Kidney (tissue), 14 donors: ENCODE data around the gene PSMA6. TPM values are rescaled to one million over a fixed set of nuclear protein-coding genes. Genes with fewer than 3 reads are reported as not detected.
A peak's percentile ranks its signal among the peaks of the same experiment; 100 is the strongest.
"Not testable (repeated sequence)": the region's sequence is repeated elsewhere in the genome, so short reads cannot be mapped to it uniquely, and the experiment has no call there.

Experiments
- DNase-seq, 5 donors: peaks; one replicate each; pipeline ENCODE4 v3.0.0-alpha.2; 2013 to 2020
- FAIRE-seq: peaks from 2 replicates; lab custom pipeline; 2012; peaks lifted over from hg19 to GRCh38; lab: Jason Lieb, UNC
- H3K27ac ChIP-seq, 2 donors: one replicate each; pipeline ENCODE4 v1.7.0; 2013; ENCODE audit warnings: low read depth in 2 of 2, low read length in 2 of 2, inconsistent platforms in 1 of 2
- H3K27me3 ChIP-seq: one replicate; pipeline ENCODE4 v1.7.1; 2013; ENCODE audit warnings: low read length, inconsistent platforms; ENCODE audit not compliant: control insufficient read depth, insufficient read depth
- H3K36me3 ChIP-seq, 3 donors: one replicate each; pipeline versions ENCODE4 v1.7.0 to v1.7.1; 2013; ENCODE audit warnings: low read length in 3 of 3, control low read depth in 1 of 3, inconsistent platforms in 1 of 3; ENCODE audit not compliant: insufficient read depth in 3 of 3, control insufficient read depth in 2 of 3
- H3K4me1 ChIP-seq, 3 donors: one replicate each; pipeline versions ENCODE4 v1.7.0 to v1.7.1; 2013; ENCODE audit warnings: low read length in 3 of 3, inconsistent platforms in 1 of 3, low read depth in 1 of 3; ENCODE audit not compliant: control insufficient read depth in 2 of 3, insufficient read depth in 2 of 3
- H3K4me3 ChIP-seq, 3 donors: one replicate each; pipeline versions ENCODE4 v1.7.0 to v1.8.1; 2013; ENCODE audit warnings: low read length in 3 of 3, control low read depth in 1 of 3, inconsistent platforms in 1 of 3
- H3K9ac ChIP-seq, 3 donors: one replicate each; pipeline versions ENCODE4 v1.7.0 to v1.7.1; 2013; ENCODE audit warnings: low read length in 3 of 3, control low read depth in 1 of 3, inconsistent platforms in 1 of 3
- H3K9me3 ChIP-seq, 3 donors: one replicate each; pipeline versions ENCODE4 v1.7.0 to v1.7.1; 2013; ENCODE audit warnings: low read length in 3 of 3, control low read depth in 1 of 3, inconsistent platforms in 1 of 3; ENCODE audit not compliant: control insufficient read depth in 2 of 3, insufficient read depth in 1 of 3
- CTCF ChIP-seq: IDR thresholded peaks from 3 replicates; pipeline ENCODE4 v1.5.1; 2012; ENCODE audit warnings: mild to moderate bottlenecking, moderate library complexity, borderline replicate concordance; ENCODE audit not compliant: insufficient read depth; ENCODE audit errors: extremely low read depth
- intact Hi-C: fragments of 100-400 bp; cut with DNase I; formaldehyde crosslinking; loops from one replicate; pipeline ENCODE4 v1.11.1; 2022
- polyA plus RNA-seq: library from polyadenylated mRNA; stranded (reverse); fragments of 350-450 nt; fragmentation: Illumina TruSeq; extraction: RNeasy Lipid Tissue Mini Kit (QIAGEN cat#74804); gene quantifications from one replicate; pipeline ENCODE4 v1.2.3, GENCODE V29; 2014; ENCODE audit warnings: low read depth, low replicate concordance; ENCODE audit not compliant: insufficient read depth
- total RNA-seq: library from RNA; stranded (reverse); fragmentation: NEBNext Ultra II Directional; extraction: Animal tissue kit (Norgen Biotek cat#: 25700); gene quantifications from one replicate; pipeline ENCODE4 v1.2.1, GENCODE V29; 2021
- donor health status: control.
- donor health status: control.
- donor health status: control.
- donor health status: control.
- donor health status: control.
- donor health status: DM: yes; HTN: yes; CAD: no.
- donor health status: Normal renal cell carcinoma (clear cell type).

PSMA6 gene
- total and polyA plus RNA-seq, 2 donors from 2014 or later, result 127 to 174 TPM

DNA sequence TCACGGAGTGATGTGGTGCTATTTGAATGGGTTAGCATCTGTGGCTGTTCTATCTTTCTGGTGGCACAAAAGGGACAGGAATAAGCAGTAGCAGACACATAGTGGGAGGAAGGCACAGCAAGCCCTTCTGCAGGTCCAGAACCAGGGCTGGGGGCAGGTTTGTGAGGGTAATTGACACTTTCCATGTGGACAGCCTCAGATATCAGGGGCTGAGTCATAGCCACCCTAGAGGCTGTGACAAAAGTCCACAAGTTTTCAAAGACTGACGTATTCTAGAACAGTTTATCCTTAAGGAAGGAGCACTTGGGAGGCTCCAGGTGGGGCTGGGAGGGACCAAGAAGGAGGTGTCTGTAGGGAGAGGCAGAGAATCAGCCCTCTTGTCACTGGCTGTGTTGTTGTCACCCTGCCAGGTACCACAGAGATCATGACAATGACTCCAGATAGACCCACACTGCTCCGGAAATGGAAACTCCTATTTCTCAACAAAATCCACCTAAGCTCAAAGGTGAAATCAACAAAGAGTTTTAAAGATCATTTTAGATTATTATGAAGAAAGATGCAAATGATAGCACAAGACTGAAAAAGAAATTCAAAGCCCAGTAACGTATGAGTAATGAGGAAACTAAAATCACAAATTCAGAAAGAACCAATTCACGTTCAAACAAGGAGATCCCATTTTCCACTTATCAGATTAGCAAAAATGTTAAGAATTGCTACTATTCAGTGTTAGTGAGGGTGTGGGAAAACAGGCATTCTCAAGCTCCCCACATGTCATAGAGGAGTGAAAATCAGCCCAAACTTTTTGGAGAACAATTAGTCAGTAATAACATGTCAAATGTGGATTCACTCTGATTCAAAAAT, 64.0 kb downstream of the PSMA6 start:
- peak in 1 of 5 donors; percentile 16 for DNase-seq
- Histone ChIP-seq H3K4me1 (peaks cover 2 to 8% (median 6%) of the 10 kb centered on the region in 3 donors), H3K9ac (no peak overlapping the region), H3K27me3 (no peaks in the 10 kb centered on the region), H3K27ac (no peak overlapping the region), H3K9me3 (no peaks in the 10 kb centered on the region), H3K4me3 (no peak overlapping the region), H3K36me3 (no peaks in the 10 kb centered on the region)
- no peak for TF ChIP-seq CTCF
- intact Hi-C loops, result no loop called here
- FAIRE-seq, result no peak

- intact Hi-C loops, H3K36me3 ChIP-seq, H3K27ac ChIP-seq, H3K4me1 ChIP-seq, FAIRE-seq, H3K9me3 ChIP-seq, H3K4me3 ChIP-seq, H3K9ac ChIP-seq, H3K27me3 ChIP-seq: not testable (repeated sequence)
- DNase-seq, result peak in 1 of 5 donors; percentile 2
These were observed 67.5 kb downstream of the PSMA6 start for GRCh38 chr14:35359655-35360054.

- Histone ChIP-seq H3K9me3 (no peaks in the 10 kb centered on the region), H3K4me1 (peaks cover 0 to 12% (median 9%) of the 10 kb centered on the region in 3 donors), H3K9ac (no peak overlapping the region), H3K27ac (no peak overlapping the region), H3K4me3 (no peak overlapping the region), H3K36me3 (no peaks in the 10 kb centered on the region), H3K27me3 (no peaks in the 10 kb centered on the region)
- peak in 1 of 5 donors; percentile 4 for DNase-seq
- intact Hi-C loops, result no loop called here
- TF ChIP-seq CTCF, result no peak
- no peak for FAIRE-seq
These were observed 68.9 kb downstream of the PSMA6 start for GRCh38 chr14:35361141-35361480.

GRCh38 chr14:35362450-35362849, 70.3 kb downstream of the PSMA6 start:
- Histone ChIP-seq H3K4me3 (no peak overlapping the region), H3K36me3 (no peaks in the 10 kb centered on the region), H3K4me1 (peaks cover 0 to 24% (median 21%) of the 10 kb centered on the region in 3 donors), H3K27ac (no peak overlapping the region), H3K9ac (no peak overlapping the region), H3K9me3 (no peaks in the 10 kb centered on the region), H3K27me3 (no peaks in the 10 kb centered on the region)
- TF ChIP-seq CTCF, result no peak
- intact Hi-C loops, result no loop called here
- FAIRE-seq, result no peak
- peak in 1 of 5 donors; percentile 3 for DNase-seq
